GM06990 (cell line): ENCODE data around the gene ATOSB.

Source experiments
- DNase-seq: peaks from one replicate; pipeline ENCODE4 v3.0.0-alpha.2; 2011; ENCODE audit not compliant: insufficient read length; ENCODE audit errors: extremely low read depth
- H3K27me3 ChIP-seq: replicated peaks from 2 replicates; pipeline ENCODE4 v1.6.0; 2011; ENCODE audit warnings: low read length; ENCODE audit not compliant: control insufficient read depth, insufficient read depth
- H3K36me3 ChIP-seq: 2 replicates; pipeline ENCODE4 v1.5.1; 2011; ENCODE audit warnings: low read length; ENCODE audit not compliant: control insufficient read depth, insufficient read depth
- H3K4me3 ChIP-seq: replicated peaks from 2 replicates; pipeline ENCODE4 v1.5.1; 2011; ENCODE audit warnings: low read depth, mild to moderate bottlenecking, control low read depth, low read length
- TF ChIP-seq, protein P1 (sequence below): IDR thresholded peaks from 2 replicates; pipeline ENCODE4 v1.5.1; 2011; ENCODE audit warnings: low read length, control low read depth, mild to moderate bottlenecking, inconsistent platforms; ENCODE audit not compliant: insufficient read depth, poor library complexity, severe bottlenecking

ATOSB gene

DNA sequence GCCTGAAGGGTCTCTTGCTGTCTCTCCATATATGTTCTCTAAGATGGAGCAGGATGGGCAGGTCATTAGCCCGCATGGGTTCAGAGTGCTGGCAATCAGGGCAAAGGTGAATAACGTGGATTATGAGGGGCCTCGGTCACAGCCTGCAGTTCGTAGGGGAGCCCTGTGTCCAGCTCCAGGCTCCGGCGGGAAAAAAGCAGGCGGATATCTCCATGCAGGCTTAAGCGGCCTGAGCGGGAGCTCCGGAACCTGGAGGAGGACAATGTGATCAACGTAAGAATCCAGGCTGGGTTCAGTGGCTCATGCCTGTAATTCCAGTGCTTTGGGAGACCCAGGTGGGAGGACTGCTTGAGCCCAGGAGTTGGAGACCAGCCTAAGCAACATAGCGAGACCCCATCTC is 10.5 kb downstream of the ATOSB start:
- DNase-seq: no peak
- Histone ChIP-seq H3K4me3 (no peak overlapping the region), H3K27me3 (no peaks in the 10 kb centered on the region), H3K36me3 (peaks cover 18% of the 10 kb centered on the region)
- TF ChIP-seq, protein P1, sequence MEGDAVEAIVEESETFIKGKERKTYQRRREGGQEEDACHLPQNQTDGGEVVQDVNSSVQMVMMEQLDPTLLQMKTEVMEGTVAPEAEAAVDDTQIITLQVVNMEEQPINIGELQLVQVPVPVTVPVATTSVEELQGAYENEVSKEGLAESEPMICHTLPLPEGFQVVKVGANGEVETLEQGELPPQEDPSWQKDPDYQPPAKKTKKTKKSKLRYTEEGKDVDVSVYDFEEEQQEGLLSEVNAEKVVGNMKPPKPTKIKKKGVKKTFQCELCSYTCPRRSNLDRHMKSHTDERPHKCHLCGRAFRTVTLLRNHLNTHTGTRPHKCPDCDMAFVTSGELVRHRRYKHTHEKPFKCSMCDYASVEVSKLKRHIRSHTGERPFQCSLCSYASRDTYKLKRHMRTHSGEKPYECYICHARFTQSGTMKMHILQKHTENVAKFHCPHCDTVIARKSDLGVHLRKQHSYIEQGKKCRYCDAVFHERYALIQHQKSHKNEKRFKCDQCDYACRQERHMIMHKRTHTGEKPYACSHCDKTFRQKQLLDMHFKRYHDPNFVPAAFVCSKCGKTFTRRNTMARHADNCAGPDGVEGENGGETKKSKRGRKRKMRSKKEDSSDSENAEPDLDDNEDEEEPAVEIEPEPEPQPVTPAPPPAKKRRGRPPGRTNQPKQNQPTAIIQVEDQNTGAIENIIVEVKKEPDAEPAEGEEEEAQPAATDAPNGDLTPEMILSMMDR: no peak

- Histone ChIP-seq H3K27me3 (no peaks in the 10 kb centered on the region), H3K4me3 (no peak overlapping the region), H3K36me3 (peaks cover 20% of the 10 kb centered on the region)
- DNase-seq: no peak
- TF ChIP-seq, protein P1: no peak
These were observed 11.1 kb downstream of the ATOSB start for GRCh38 chr9:35104586-35104985.

DNA sequence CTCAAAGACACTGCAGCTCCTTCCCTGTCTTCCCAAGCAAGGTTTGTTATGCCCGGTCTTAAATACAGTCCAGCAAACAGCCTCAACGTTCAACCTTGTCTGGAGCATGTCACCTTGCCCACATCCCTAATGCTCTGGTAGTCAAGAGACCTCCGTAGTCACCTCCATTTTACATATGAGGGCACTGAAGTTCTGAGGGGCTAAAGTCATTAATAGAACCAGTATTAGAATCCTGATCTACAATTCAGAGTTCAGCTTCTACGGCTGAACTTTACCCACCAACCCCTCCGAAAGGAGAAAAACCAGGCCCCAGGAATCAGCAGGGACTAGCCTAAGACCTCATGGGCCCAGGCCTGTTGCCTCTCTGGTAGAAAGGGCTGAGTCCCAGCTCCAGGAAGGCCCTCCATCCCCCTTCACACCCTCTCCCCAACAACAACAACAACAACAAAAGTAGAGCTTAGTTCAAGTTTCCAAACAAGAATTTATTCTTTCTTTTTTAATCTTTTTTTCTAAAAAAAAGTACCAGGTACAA is 11.9 kb downstream of the ATOSB start:
- peaks cover 21% of the 10 kb centered on the region for H3K36me3 ChIP-seq
- no peaks in the 10 kb centered on the region for H3K27me3 ChIP-seq
- no peak overlapping the region; the same call in 1 of the 2 replicates for H3K4me3 ChIP-seq
- TF ChIP-seq, protein P1: no peak
- DNase-seq: no peak

DNA sequence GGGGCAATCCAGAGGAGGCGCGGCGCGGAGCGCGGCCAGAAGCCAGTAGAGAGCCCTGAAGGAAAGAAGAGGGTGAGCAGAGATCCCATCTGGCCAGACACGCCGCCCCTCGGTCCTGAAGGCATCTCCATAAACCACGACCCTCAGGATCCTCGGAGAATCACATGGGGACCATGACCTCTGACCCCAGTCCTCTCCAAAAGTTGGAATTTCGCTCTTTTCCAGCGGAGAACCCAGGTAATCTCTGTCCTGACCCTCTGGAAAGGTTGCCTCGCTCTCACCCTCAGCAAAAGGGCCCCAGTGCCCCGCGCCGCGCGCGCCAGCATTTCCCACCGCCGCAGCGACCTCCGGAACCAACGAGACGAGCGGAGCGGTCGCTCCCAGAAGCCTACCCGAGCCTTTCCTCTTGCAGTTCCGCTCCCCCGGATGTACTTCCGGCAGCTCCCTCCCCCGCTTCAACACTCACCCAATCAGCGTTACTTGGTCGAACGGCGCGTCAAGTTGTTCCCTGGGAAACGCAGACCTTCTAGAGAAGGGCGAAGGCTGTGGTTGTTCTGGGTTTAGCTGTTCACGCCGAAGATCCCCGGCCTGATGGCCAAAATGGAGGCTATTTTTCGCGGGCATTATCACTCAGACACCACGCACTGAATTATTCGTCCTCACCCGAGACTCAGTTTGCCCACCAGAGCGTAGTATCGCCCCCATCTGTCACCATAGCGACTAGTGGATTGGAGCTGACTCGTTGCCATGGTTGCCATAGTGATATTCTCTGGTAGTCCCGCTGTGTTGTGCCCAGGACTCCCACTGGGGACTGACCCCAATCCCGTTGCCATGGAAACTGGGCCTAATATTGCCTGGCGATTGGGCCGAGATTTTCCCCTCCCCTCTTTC is 12.6 kb downstream of the ATOSB start, which contains the start of gene STOML2:
STOML2 (minus strand) TSS at position 363 of the 891 bp plus-strand sequence; CDS start at position 326, 37 bp downstream.
- Histone ChIP-seq H3K36me3 (peaks cover 21% of the 10 kb centered on the region), H3K4me3 (peak within 1 kb of the TSS; percentile 92), H3K27me3 (no peaks in the 10 kb centered on the region)
- TF ChIP-seq, protein P1: no peak
- DNase-seq: peak; percentile 87

DNA sequence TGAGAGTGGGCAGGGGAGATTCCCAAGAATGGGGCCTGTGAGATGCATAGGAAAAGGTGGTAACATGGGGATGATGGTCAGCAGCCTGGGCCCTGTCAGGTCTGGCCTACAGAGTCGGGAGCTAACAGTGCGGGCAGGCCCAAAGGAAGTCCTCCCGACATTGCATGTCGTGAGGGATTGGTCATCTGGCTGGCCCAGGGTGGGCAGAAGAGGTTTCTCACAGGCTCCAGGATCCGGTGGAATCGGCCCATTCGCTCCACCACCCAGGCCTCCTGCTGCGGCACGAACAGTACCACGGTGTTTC is 13.2 kb downstream of the ATOSB start:
- peak; percentile 32 for DNase-seq
- H3K27me3 ChIP-seq: no peaks in the 10 kb centered on the region
- H3K4me3 ChIP-seq: peak overlapping the region; percentile 92
- TF ChIP-seq, protein P1: no peak
- H3K36me3 ChIP-seq: peaks cover 21% of the 10 kb centered on the region
